Esophagus squamous epithelium (tissue), 4 donors: ENCODE measurements around the gene MEPE.

ENCODE experiments used
- CTCF ChIP-seq, 6 experiments: fragments of 450-650 bp in 4 of 6; fragments of 200-600 bp in 2 of 6; sonication (generic) in 2 of 6; IDR thresholded peaks; one replicate each; pipeline ENCODE4 v1.5.1; 2016 to 2019; ENCODE audit warnings: antibody characterized with exemption in 6 of 6, mild to moderate bottlenecking in 4 of 6, moderate library complexity in 4 of 6
- POLR2A ChIP-seq, 4 donors: fragments of 450-650 bp; IDR thresholded peaks; one replicate each; pipeline ENCODE4 v1.6.1; 2017; ENCODE audit warnings: antibody characterized with exemption in 4 of 4, mild to moderate bottlenecking in 4 of 4, moderate library complexity in 3 of 4

DNA sequence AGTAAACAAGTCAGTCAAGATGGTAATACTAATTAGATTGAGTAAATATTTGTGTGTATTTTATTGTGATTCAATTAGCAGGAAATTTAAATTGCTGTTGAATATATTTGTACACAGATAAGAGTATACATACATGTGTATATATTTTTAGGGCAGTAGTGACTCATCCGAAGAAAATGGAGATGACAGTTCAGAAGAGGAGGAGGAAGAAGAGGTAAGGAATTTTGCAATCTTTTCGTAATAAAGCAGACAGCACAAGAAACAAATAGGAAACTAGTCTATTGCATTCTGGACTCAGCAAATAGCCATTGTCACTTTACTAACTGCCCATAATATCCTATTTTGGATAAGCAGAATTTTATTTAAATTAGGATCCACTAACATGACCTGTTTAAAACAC, 26.8 kb upstream of the MEPE start:
- TF ChIP-seq POLR2A (IDR thresholded peaks at IDR 0.05) (no peak), CTCF (IDR thresholded peaks at IDR 0.05) (no peak)
